ENCODE data around the gene MED16. TPM values are rescaled to one million over a fixed set of nuclear protein-coding genes. Genes with fewer than 3 reads are reported as not detected.
A peak's percentile ranks its signal among the peaks of the same experiment; 100 is the strongest.

MED16 gene
- total RNA-seq, 1 experiment from 2014 or later = 66.9 TPM

DNA sequence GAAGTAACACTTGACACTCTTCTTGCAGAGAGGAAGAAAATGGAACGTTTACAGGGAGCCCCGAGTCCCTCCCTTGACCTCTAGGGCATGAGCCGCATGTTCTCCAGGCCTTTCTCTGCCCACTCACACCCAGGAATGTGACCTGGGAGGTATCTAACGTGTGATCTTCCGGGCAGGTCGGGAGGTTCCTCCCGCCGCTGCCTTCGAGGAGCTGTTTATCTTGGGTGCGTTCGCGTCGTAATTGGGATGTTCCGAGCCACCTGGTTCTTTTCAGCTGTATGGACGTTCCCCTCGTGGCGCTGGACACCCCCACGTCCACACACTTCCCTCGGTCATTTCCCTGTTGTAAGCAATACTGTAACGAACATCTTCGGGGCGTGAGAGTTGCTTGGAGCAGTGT, 46.5 kb upstream of the MED16 start:
- H3K4me1 Mint-ChIP-seq = no peaks in the 10 kb centered on the region
- no peaks in the 10 kb centered on the region for H3K27me3 Mint-ChIP-seq (ENCODE audit: low read depth)
- no peak for TF ChIP-seq NR3C1 (CRISPR knock-in tag; conservative IDR thresholded peaks at IDR 0.05; ENCODE audit: low read depth)
- no peak for TF ChIP-seq NFATC4 (CRISPR knock-in tag; IDR thresholded peaks at IDR 0.05)
- no peak for TF ChIP-seq NFYB (CRISPR knock-in tag; conservative IDR thresholded peaks at IDR 0.05; ENCODE audit: low read depth)
- TF ChIP-seq, protein P1, sequence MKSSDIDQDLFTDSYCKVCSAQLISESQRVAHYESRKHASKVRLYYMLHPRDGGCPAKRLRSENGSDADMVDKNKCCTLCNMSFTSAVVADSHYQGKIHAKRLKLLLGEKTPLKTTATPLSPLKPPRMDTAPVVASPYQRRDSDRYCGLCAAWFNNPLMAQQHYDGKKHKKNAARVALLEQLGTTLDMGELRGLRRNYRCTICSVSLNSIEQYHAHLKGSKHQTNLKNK (CRISPR knock-in tag; IDR thresholded peaks at IDR 0.05) = no peak
- H3K36me3 Mint-ChIP-seq = peaks cover 36% of the 10 kb centered on the region
- H3K4me3 Mint-ChIP-seq = no peak overlapping the region
- H3K27ac Mint-ChIP-seq = peak overlapping the region; percentile 82; the same call in 1 of the 2 replicates
- no peak for ATAC-seq
- CTCF ChIA-PET = no interaction called here
- H3K9me3 Mint-ChIP-seq = no peaks in the 10 kb centered on the region
- no peak for DNase-seq (ENCODE audit: low spot score)
- POLR2A ChIA-PET = no interaction called here

DNA sequence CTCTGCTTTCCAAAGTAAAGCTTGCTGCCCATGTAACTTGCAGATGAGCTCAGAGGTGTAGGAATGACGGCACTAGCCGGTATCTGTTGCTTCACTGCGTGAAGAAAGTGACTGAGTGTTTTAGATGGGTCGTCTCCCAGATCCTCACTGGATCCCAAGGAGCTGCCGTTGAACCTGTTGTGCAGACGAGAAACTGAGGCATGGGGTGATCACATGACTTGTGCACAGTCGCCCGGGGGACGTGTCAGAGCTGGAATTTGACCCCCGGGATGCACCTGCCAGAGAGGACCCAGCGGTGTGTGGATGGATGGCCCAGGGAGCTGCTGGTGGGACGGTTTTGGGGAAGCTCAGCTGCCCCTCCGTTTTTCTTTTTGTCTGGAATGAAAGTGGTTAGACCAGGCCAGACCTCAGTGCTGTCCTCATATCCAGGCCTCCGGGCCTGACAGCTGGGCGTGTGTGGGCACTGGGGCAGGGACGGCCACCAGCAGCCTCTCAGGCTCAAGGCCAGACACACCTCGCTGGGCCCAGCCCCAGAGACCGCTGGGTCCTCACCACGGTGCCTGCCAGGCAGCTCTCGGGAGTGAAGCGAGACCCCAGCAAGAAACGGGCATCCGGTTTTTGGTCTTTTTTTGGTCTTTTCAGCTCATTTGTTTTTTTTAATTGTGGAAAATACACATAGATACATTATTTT, 45.4 kb upstream of the MED16 start:
- Mint-ChIP-seq H3K4me1 (peaks cover 3% of the 10 kb centered on the region; the same call in 1 of the 2 replicates), H3K27ac (peak overlapping the region; percentile 89; the same call in 1 of the 2 replicates), H3K27me3 (ENCODE audit: low read depth) (no peaks in the 10 kb centered on the region), H3K9me3 (no peaks in the 10 kb centered on the region), H3K4me3 (no peak overlapping the region), H3K36me3 (peaks cover 33% of the 10 kb centered on the region)
- no peak for ATAC-seq
- CTCF ChIA-PET = interaction anchor here (0.7 to 1.4 kb wide), 3 partner anchors 21 to 75 kb away, joined by 3 to 4 read pairs (median 4); no protein-coding TSS in a partner anchor
- POLR2A ChIA-PET = interaction anchor here (0.7 kb wide), 1 partner anchor 70 kb away, joined by 6 read pairs; no protein-coding TSS in a partner anchor
- no peak for DNase-seq (ENCODE audit: low spot score)
- TF ChIP-seq OVOL2 (CRISPR knock-in tag; IDR thresholded peaks at IDR 0.05; ENCODE audit: borderline replicate concordance) = no peak
- TF ChIP-seq, protein P2, sequence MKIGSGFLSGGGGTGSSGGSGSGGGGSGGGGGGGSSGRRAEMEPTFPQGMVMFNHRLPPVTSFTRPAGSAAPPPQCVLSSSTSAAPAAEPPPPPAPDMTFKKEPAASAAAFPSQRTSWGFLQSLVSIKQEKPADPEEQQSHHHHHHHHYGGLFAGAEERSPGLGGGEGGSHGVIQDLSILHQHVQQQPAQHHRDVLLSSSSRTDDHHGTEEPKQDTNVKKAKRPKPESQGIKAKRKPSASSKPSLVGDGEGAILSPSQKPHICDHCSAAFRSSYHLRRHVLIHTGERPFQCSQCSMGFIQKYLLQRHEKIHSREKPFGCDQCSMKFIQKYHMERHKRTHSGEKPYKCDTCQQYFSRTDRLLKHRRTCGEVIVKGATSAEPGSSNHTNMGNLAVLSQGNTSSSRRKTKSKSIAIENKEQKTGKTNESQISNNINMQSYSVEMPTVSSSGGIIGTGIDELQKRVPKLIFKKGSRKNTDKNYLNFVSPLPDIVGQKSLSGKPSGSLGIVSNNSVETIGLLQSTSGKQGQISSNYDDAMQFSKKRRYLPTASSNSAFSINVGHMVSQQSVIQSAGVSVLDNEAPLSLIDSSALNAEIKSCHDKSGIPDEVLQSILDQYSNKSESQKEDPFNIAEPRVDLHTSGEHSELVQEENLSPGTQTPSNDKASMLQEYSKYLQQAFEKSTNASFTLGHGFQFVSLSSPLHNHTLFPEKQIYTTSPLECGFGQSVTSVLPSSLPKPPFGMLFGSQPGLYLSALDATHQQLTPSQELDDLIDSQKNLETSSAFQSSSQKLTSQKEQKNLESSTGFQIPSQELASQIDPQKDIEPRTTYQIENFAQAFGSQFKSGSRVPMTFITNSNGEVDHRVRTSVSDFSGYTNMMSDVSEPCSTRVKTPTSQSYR (CRISPR knock-in tag; IDR thresholded peaks at IDR 0.05) = no peak
- TF ChIP-seq, protein P3, sequence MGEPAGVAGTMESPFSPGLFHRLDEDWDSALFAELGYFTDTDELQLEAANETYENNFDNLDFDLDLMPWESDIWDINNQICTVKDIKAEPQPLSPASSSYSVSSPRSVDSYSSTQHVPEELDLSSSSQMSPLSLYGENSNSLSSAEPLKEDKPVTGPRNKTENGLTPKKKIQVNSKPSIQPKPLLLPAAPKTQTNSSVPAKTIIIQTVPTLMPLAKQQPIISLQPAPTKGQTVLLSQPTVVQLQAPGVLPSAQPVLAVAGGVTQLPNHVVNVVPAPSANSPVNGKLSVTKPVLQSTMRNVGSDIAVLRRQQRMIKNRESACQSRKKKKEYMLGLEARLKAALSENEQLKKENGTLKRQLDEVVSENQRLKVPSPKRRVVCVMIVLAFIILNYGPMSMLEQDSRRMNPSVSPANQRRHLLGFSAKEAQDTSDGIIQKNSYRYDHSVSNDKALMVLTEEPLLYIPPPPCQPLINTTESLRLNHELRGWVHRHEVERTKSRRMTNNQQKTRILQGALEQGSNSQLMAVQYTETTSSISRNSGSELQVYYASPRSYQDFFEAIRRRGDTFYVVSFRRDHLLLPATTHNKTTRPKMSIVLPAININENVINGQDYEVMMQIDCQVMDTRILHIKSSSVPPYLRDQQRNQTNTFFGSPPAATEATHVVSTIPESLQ (CRISPR knock-in tag; IDR thresholded peaks at IDR 0.05) = no peak
- no peak for TF ChIP-seq SMAD4 (CRISPR knock-in tag; IDR thresholded peaks at IDR 0.05)
- TF ChIP-seq ZNF416 (CRISPR knock-in tag; IDR thresholded peaks at IDR 0.05) = no peak
- no peak for TF ChIP-seq ZNF138 (CRISPR knock-in tag; conservative IDR thresholded peaks at IDR 0.05)

DNA sequence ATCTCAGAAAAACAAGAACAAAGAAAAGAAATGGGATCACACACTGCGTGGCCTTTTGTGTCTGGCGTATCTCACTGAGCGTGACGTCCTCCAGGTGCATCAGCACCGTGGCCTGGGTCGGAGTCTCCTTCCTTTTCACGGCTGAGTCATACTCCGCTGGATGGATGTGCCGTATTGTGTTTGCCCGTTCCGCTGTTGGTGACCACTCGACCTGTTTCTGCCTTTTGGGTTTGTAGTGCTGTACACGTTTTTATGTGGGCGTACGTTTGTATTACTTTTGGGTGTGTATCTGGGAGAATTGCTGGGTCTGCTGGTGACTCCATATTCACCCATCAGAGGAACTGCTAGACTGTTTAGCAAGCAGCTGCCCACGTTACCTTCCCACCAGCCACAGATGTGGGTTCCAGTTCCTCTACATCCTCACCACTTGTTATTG, 44.3 kb upstream of the MED16 start:
- peaks cover 24% of the 10 kb centered on the region for H3K36me3 Mint-ChIP-seq
- peaks cover 8% of the 10 kb centered on the region for H3K4me1 Mint-ChIP-seq
- no peak for DNase-seq (ENCODE audit: low spot score)
- no peak overlapping the region for H3K4me3 Mint-ChIP-seq
- CTCF ChIA-PET = interaction anchor here (0.7 to 1.4 kb wide), 2 partner anchors 64 to 74 kb away, joined by 4 read pairs; no protein-coding TSS in a partner anchor
- no peaks in the 10 kb centered on the region for H3K27me3 Mint-ChIP-seq (ENCODE audit: low read depth)
- POLR2A ChIA-PET = interaction anchor here (0.7 kb wide), 1 partner anchor 71 kb away, joined by 6 read pairs; no protein-coding TSS in a partner anchor
- TF ChIP-seq ZNF121 (CRISPR knock-in tag; IDR thresholded peaks at IDR 0.05) (peak; percentile 48; the same call in 1 of the 2 replicates), ZBTB21 (CRISPR knock-in tag; IDR thresholded peaks at IDR 0.05; ENCODE audit: borderline replicate concordance) (no peak), ZNF423 (CRISPR knock-in tag; IDR thresholded peaks at IDR 0.05) (no peak), TEAD1 (CRISPR knock-in tag; IDR thresholded peaks at IDR 0.05) (no peak)
- no peaks in the 10 kb centered on the region for H3K9me3 Mint-ChIP-seq
- no peak for ATAC-seq
- H3K27ac Mint-ChIP-seq = peak overlapping the region; percentile 81

DNA sequence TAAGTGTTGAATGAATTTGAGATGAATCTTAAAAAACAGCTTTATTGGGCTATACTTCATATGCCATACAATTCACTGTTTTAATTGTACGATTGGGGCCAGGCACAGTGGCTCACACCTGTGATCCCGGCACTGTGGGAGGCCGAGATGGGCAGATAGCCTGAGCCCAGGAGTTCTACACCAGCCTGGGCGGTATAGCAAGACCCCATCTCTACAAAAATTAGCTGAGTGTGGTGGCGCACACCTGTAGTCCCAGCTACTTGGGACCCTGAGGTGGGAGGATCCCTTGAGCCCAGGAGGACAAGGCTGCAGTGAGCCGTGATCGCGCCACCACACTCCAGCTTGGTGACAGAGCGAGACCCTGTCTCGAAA, 43.2 kb upstream of the MED16 start:
- 0 out of 2 replicates have a peak, but pooled peaks have one; percentile 65 for TF ChIP-seq ZNF121 (CRISPR knock-in tag; IDR thresholded peaks at IDR 0.05)
- no peak for TF ChIP-seq MXD4 (CRISPR knock-in tag; IDR thresholded peaks at IDR 0.05; ENCODE audit: borderline replicate concordance)
- DNase-seq (ENCODE audit: low spot score) = no peak
- ChIA-PET CTCF (interaction anchor here (2.3 kb wide), 1 partner anchor 23 kb away, joined by 7 read pairs; no protein-coding TSS in a partner anchor), POLR2A (no interaction called here)
- no peak for ATAC-seq
- H3K4me1 Mint-ChIP-seq = peaks cover 11% of the 10 kb centered on the region
- no peak overlapping the region for H3K4me3 Mint-ChIP-seq
- H3K27ac Mint-ChIP-seq = no peak overlapping the region
- no peaks in the 10 kb centered on the region for H3K9me3 Mint-ChIP-seq
- peaks cover 19% of the 10 kb centered on the region for H3K36me3 Mint-ChIP-seq
- H3K27me3 Mint-ChIP-seq (ENCODE audit: low read depth) = no peaks in the 10 kb centered on the region

Measured in WTC11 (cell line).